GM18951 (cell line): ENCODE data around the gene NFIB.

Experiments used
- POLR2A ChIP-seq: IDR thresholded peaks from 4 replicates; pipeline ENCODE4 v1.6.1; 2011; ENCODE audit warnings: mild to moderate bottlenecking; ENCODE audit not compliant: insufficient read length, insufficient read depth; ENCODE audit errors: extremely low read depth
- in situ Hi-C: fragments of 300-500 bp; cut with MboI; formaldehyde crosslinking; loops from one replicate; pipeline ENCODE4 v1.12.0; 2022; ENCODE audit warnings: low sequenced_read_pairs, mixed read lengths, inconsistent platforms; ENCODE audit not compliant: unreplicated experiment

Gene NFIB

DNA sequence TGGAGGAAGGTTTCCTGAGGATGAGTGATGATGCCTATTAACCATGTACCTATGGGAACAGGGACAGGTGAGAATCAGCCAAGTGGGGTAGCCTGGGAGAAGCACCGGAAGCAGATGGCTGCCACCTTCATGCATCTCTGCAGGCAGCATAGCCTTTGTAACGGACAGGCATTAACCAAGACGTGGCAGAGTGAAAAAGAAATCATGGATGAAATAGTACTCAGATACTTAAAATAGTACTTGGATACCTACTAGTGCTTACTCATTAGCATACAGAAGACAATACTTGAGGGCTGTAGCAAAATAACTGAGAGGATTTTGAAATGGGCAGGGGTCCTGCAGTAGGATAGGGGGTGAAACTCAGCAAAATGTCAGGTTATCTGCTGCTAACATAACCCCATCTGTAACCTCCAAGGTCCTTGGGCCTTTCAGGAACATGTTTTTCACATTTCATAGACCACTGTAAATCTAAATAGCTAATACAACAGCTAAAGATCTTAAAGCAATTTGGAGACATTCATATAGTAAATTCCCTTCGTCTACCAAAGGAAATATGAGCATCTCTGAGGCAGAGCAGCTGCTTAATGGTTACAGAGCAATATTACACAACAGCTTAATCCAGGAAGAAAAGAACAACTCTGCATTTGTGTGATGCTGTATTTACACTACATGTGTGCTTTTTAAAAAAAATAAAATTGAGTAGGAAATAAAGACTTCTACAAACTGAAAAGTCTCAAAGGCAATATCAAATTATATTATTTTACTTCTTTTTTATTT lies 154.3 kb downstream of the NFIB start:
- in situ Hi-C loops = no loop called here
- no peak for TF ChIP-seq POLR2A

DNA sequence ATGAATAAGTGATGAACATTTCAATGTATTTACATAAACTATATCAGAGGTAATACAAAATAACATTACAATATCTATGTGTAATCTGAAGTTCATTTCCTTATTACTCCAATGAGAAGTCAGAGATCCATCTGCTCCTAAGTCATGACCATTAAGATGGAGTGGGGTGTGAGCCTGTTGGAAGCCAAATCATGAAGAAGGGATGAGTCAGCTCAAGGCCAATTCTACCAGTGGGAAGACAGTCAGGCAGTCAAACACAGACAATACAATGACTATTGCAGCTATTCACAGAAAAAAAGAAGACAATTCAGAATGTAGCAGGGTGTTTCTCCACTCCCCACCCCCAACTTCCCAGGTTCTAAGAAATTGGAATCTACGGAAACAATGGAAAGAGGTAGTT lies 155.0 kb downstream of the NFIB start:
- TF ChIP-seq POLR2A = no peak
- in situ Hi-C loops = no loop called here

DNA sequence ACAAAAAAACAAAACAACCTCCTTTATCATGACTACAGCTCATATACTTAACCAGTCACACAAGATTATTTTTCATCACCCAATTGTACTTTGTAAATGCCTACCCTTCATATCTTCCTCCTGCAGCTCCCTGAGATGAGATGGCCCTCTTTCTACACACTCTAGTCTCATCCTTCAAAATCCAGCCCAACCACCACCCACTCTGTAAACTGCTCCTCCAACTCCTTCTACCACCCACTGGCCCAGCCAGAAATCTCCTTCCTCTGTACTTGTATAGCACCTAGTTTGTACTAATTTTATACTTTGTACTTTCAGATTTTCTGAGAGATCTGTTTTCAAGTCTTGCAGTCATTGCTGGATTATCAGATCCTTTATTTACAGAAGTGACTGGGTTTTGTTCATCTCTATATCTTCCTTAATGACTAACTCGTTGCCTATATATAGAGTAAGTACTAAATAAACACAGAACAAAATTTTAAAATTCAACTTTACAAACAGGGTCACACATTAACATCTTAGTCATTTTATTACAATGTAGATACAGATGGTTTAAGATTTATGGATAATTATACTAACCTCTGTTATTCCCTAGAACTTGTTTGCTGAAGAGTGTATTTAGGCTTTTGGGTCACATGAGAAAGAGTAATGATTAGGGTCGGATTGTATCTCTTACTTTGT lies 155.7 kb downstream of the NFIB start:
- in situ Hi-C loops = no loop called here
- no peak for TF ChIP-seq POLR2A

DNA sequence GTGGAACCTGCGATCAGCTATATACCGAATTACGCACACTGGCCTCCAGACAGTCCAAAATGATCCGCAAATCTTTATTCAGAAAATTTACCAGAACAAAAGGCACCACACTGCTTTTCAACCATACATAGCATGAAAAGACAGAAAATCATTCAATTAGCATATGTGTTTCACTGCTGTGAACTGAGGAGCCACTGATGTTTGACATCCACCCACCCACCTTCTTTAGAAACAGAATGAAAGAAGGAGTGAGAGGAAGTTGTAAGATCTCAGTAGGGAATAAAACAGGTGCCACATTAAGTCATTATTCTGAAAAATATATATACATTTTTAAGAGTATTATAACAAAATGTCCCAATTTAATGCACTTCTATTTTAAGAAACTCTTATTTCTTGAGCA lies 156.8 kb downstream of the NFIB start:
- no peak for TF ChIP-seq POLR2A
- in situ Hi-C loops = no loop called here

DNA sequence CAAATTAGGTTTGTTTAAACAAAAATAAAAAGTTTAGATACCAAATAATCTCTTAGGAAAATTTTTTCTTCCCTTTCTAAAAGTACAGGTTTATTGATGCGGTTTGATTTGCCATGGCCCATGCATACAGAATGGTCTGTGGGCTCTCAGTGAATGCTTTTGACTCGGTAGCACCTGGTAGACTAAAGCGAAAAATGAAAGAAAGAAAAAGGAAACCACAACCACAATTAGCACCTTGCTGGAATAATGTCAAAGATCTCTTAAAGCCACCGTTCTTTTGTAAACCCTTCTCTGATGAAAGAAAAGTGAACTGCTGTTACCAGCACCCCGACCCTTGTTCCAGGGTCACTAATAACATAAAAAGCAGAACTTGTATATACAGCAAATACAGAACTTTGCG lies 157.9 kb downstream of the NFIB start:
- no peak for TF ChIP-seq POLR2A
- in situ Hi-C loops = no loop called here

DNA sequence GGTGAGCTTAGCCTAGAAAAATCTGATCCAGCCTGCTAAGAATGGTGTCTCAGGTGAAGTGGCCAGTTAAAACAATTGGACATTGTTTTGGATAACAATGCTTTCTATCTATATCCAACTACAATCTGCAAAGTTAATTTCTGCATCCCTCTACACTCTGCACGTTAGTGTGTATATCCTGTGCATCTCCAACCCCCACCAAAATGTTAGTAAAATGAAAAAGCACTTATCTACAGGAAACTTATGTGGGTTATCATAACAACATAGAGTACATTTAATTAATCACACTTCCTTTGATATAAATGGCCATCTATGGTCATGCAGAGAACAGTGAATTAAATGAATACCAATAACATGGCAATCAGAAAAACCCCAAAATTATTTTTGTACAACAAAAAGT lies 158.7 kb downstream of the NFIB start:
- no peak for TF ChIP-seq POLR2A
- in situ Hi-C loops = no loop called here

DNA sequence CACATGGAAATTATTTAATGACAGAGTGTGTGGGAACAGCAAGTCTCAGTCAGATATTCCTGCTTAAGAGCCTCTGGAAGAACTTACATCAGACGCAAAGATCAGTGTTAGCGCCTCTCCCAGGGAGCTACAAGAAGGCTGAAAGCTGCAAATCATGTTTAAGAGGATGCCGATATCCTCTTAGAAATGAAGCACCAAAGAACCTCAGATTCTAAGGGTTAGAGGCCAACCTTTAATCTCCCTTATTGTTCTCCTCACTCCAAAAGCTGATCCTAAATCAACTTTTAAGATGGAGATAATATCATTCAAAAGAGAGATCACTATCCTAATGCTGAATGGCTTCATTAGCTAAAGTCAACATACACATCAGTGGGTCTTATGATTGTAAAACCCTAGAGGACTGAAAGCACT lies 160.6 kb downstream of the NFIB start:
- no peak for TF ChIP-seq POLR2A
- in situ Hi-C loops = no loop called here

DNA sequence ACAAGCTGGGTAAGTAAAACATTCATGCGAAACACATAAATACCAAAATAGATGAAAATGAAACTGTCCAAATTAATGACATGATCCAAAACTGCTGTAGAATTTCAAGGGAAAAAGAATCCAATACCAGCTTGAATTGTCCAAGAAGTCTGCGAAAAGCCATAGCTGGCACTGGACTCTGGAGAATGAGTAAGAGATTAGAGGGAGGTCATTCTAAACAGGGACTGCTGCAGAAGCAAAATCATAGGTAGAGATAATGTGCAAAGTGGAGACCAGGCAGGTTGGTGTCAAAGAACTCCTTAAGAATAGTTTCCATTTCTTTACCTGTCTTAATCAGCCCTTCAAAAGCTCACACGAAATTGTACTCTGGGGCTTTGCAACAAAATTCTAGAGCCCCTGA lies 162.5 kb downstream of the NFIB start:
- TF ChIP-seq POLR2A = no peak
- in situ Hi-C loops = no loop called here

GRCh38 chr9:14148501-14149103 lies 165.3 kb downstream of the NFIB start:
- in situ Hi-C loops = no loop called here
- TF ChIP-seq POLR2A = no peak

GRCh38 chr9:14147738-14148137 lies 166.2 kb downstream of the NFIB start:
- in situ Hi-C loops = no loop called here
- no peak for TF ChIP-seq POLR2A

GRCh38 chr9:14146201-14146874 lies 167.6 kb downstream of the NFIB start:
- in situ Hi-C loops = no loop called here

GRCh38 chr9:14144215-14144614 lies 169.7 kb downstream of the NFIB start:
- in situ Hi-C loops = no loop called here
- TF ChIP-seq POLR2A = no peak

More at GRCh38 chr9:14146201-14146874, 167.6 kb downstream of the NFIB start:
- no peak for TF ChIP-seq POLR2A

GRCh38 chr9:14141699-14142098 lies 172.2 kb downstream of the NFIB start:
- in situ Hi-C loops = no loop called here
- TF ChIP-seq POLR2A = no peak
